Colon (tissue), 2 donors: ENCODE measurements around the gene TRABD2A.

ENCODE experiments used
- FAIRE-seq: peaks from 2 replicates; lab custom pipeline; 2012; peaks lifted over from hg19 to GRCh38; lab: Jason Lieb, UNC
- donor health status: control.
- donor health status: control.

Gene TRABD2A

DNA sequence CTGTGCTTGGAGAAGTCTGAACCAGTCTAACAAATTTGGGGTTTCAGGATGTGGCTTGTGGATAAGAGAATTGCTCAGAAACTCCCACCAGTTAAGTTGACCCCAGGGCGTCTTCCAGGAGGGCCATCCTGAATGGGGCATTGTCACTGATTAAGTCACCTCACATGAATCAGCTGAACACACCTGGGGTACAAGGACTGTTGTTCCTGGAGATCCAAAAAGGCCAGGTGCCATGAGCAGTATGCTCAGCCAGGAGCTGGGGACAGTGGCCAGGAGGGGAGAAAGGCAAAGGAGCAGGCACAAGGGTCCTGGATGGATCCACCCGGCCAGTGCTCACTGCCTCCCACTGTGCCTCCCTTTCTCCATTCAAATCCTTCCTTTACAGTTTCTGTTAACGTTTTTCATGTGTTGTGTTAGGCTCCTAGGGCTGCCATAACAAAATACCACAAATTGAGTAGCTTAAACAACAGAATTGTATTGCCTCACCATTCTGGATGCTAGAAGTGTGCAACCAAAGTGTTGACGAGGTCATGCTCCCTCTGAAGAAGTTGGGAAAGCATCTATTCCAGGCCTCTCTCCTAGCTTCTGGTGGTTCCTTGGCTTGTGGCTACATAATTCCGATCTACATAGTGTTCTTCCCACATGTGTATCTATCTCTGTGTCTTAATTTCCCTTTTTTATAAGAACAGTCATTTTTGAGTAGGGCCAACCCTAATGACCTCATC lies 33.4 kb downstream of the TRABD2A start:
- FAIRE-seq: no peak

DNA sequence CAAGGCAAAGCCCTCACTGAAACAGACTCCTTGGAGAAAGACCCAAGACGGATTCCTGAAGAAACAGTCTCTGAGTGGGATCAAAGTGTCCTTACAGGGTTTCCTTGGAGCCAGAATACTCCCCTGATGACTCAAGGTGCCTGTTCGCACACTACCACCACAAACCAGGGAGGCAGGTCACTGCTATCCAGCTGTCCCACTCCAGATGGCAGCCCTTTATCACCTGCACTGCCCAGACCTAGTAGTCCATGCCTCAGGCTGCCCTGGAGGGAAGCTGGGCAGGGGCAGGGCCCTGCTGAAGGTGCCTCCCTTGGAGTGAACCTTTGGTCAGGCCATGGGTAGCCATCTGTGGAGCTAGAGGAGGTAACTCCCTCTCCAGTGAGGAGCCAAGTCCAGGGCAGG lies 34.1 kb downstream of the TRABD2A start:
- FAIRE-seq: no peak

DNA sequence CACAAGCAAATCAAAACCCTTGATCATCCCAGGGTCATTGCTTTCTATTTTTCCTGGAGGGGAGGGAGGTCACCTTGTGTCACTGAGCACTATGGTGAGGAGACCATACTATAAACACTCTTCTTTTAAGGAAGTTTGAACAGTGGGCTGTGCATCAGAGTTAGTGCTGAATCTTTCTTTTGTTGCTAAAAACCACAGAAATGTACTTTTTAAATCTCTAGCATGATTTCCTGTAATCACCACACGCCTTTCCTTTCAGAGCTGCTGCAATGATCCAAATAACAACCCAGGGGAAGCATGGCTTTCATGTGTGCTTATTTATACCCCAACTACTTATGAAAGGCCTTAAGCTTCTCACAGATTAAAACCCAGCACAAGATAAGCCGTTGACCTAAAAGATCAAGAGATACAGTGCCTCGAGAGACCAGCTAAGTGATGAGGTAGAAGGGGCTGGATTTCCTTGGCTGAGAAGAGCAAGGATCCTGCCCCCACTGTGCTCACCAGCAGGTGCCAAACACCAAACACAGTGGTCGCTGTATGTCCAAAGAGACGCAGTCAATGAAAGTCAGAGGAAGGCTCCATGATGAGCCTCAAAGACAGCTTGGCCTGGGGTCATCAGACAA lies 34.7 kb downstream of the TRABD2A start:
- FAIRE-seq: no peak

DNA sequence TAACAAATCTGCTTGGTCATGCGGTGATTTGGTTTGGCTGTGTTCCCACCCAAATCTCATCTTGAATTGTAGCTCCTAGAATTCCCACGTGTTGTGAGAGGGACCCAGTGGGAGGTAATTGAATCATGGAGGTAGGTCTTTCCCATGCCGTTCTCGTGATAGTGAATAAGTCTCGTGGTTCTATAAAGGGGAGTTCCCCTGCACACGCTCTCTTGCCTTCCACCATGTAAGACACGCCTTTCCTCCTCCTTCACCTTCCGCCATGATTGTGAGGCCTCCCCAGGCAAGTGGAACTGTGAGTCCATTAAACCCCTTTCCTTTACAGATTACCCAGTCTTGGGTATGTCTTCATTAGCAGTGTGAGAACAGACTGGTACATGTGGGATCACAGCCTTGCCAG lies 36.7 kb downstream of the TRABD2A start:
- FAIRE-seq: no peak

DNA sequence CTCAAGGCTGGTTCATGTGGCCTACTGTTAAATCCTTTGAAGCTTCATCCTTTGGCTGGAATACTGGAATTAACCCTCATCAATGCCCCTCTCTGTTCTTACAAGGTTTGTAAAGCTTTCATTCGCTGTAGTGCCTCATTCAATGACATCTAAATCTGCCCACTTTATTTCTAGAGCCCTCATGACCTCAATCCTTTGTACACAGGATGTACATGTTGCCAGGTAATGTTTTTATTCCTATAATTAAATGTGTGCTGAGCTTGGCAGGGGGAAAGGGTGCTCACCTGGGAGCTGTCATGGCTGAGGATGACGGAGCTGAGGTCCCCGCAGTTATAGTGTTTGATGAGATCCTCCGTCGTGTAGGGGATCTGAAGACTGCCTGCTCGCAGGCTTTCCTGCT lies 39.3 kb downstream of the TRABD2A start:
- FAIRE-seq: no peak

DNA sequence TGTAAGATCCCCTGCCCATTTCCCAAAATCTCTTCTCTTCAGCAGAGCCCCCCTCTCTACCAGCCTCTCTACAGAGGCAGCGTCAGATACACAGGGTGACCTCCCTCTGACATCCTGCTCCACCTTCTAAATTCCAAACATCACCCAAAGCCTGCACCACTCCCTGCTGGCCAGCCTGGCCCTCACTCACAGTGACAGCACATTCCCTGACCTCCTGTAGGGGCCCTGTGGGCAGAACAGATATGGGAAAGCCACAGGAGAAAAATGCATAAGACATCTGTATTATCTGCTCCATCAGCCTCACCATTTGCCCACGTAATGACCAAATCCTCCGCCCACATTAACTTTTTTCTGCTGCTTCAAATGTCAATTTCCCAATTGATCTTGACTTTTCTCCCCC lies 40.6 kb downstream of the TRABD2A start:
- no peak for FAIRE-seq

DNA sequence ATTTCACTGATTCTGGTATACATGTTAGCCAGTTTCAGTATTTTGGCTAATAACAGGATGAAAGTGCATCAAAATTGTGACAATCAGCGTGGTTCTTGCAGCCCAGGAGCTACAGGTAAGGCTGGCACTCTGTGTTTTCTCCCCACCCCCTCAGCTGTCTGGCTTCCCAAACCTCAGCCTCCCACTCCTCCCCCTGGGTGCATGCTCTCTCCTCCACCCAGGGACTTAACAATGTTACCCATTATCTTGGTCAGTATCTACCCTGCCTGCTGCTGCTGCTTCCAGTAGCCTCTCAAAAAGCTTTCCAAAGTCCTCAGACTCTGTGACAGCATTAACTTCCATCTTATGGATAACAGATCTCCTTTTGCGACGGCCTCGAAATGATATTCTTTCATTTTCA lies 41.0 kb downstream of the TRABD2A start:
- FAIRE-seq: no peak

DNA sequence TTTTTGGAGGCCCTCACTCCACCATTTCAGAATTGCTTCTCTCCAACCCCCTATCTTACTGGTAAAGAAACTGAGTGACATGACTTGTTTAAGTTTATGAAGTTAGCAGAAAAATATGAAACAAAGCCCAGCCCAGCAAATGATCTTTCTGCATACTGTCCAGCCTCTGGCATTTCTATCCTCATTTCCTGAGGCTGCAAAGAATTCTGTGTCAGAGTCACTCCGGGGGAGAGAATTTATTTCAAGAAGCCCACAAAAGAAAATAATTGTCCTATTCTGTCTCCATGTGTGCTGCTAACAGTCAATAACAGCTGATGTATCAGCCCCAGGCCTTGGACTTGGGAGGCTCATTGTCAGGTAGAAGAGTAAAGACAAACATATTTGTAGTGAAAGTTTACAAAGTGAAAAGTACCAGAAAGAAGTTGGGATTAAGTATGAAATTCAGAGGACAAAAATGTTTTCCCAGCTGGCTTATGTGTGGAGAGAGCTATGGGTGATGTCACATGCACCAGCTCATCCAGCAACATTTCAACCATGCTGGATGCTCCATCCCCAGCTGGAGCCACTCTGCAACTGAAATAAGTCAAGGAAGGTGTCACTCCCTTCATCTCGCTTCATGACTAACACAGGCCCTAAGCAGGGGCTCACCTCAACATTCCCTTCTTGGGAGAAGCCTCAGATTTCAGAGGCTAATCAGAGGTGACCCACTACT lies 42.3 kb downstream of the TRABD2A start:
- FAIRE-seq: no peak

DNA sequence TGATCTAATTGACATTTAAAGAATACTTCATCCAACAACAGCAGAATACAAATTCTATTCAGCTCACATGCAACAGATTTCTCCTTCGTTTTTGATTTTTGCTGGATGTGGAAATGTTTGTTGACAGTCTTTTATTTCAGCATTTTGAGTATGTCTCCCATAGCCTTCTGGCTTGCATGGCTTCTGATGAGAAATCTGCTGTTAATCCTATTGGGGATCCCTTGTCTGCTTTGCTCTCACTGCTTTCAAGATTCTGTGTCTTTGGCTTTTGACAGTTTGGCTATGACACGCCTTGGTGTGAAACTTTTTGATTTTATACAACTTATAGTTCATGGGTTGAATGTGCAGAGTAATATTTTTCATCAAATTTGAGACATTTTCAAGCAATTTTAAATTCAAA lies 44.7 kb downstream of the TRABD2A start:
- FAIRE-seq: no peak

DNA sequence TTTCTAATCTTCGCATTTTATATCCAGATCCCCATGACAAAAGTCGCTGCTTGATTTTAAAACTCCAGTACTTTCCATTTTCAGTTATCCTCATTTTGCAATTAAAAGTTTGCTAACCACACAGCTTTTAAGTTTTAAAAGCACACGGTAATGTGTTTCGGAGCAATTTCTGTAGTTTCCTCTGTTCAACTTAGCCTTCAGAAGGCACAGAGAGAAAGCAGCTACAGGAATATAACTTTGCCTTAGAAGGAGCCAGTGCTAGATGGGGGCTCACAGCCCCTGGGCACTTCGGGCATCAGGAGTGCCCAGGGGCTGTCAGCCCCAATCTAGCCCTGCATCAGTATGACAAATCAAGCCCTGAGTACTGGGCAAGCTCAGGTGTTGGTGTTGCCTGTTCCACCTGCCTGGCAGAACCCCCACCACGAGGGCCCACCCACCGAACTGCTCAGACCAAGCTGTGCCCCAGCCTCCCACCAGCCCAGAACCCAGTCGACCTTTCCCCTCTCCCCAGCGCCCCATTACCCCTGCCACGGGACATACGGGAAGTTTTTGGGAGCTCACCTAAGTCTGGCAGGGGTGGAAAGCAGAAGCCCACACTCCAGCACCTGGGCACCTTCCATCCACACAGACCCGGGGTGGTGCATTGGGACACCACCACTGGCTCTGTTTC lies 47.3 kb downstream of the TRABD2A start:
- FAIRE-seq: no peak

DNA sequence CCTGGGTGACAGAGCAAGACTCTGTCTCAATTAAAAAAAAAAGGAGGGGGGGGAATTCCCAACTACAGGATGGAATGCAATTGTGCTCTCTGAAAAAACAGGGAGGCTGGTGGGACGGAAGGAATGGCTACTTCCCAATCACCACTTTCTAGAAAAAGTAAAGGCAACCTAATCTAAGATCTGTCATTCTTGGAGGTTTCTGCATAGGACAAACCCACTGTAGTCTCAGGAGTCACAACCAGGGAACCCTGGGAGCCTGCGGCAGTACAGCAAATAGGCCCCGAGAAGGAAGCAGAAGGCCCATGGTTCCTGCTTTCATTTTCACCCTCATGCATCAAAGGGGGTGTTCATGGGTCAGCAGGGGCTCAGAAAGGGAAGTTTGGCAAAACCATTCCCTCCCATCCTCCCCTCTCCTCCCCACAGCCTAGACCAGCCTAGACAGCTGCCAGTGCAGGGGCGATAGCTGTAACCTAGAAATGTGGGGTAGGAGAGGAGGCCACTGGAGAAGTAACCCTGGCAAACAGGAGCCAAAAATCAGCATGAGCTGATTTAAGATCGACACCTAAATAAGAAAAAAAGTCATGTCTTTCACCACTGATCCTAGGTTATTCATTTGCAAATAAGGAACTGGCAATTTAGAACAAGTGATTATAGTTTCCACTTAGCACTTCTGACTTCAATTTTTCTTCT lies 48.0 kb downstream of the TRABD2A start:
- FAIRE-seq: no peak

DNA sequence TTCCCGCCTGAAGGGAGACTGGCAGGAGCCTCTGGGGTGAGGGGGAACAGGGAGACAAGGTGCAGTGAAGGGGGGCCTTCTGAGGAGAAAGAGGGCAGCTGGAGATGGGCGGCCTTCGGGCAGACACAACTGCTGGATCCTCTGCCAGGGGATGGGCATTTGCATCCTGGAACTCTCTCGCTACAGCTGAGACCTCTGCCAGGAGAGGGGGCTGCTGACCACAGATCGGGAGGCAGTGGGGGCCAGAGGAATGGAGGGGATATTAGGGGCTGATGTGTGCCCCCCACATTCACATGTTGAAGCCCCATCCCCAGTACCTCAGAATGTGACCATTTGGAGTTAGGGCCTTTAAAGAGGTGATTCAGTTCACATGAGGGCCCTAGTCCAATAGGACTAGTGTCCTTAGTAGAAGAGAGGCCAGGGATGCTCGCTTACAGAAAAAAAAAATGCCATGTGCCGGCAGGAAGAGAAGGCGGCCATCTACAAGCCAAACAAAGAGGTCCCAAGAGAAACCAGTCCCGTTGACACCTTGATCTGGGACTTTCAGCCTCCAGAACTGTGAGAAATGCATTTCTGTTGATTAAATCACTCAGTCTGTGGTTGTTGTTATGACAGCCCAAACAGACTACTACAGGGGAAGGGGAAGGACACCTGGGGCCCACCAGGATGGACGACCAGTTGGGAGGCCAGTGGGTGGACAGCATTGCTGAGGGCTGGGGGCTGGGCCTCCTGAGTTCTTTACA lies 50.0 kb downstream of the TRABD2A start:
- FAIRE-seq: no peak

DNA sequence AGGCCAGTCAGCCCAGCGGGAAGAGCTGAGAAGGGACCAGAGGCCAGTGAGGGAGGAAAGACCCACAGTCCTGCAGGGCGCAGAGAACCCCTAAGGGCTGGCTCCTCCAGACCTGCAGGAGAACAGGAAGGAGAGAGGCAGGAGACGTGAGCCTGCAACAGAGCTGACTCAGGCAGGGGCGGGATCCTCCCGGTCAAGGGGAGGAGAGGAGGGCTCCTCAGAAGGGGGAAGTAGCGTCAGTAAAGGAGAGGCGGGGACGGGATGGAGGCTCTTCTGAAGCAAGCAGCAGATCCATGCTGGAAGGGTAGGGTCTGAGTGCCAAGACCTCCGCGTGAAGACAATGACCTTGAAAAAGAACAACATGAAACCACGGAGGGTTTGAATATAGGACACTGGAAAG lies 50.8 kb downstream of the TRABD2A start:
- FAIRE-seq: no peak

DNA sequence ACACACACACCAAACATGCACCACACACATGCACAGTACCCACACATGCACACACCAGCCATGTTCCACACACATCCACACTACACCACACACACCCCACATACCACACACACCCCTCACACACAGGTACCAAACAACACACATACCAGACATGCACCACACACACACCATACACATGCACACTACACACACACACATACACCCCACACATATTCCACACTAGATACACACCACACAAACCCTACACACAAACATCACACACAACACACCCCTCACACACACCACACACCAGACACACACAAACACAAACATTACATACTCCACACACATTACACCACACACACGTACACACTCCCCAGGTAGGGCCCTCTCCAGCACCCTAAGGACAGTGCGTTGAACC lies 51.2 kb downstream of the TRABD2A start:
- no peak for FAIRE-seq

DNA sequence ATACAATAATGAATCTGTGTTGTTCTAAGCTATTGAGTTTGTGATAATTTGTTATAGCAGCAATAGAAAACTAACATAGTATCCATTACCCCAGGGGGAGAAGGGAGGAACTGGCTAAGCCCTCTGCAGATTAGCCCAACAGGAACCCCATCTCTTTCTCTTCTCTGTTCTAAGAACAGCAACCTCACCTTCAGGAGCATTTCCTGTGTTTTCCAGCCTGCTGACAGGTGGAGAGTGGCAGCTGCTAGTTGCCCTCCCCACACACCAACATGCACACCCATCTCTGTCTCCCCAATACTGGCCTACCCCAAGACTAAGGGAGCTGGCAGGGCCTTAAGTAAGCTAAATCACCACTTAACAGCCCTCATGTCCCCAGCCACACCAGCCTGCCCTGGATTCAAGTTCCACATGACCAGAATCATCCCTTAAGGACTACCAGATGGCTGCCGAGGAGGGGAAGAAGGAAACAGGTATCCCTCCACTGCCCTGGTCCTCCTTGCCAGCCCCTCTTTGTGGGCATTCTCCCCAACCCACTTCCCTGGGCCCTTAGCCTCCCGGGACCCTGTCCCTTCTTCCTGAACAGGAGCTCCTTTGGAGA lies 52.8 kb downstream of the TRABD2A start:
- no peak for FAIRE-seq

DNA sequence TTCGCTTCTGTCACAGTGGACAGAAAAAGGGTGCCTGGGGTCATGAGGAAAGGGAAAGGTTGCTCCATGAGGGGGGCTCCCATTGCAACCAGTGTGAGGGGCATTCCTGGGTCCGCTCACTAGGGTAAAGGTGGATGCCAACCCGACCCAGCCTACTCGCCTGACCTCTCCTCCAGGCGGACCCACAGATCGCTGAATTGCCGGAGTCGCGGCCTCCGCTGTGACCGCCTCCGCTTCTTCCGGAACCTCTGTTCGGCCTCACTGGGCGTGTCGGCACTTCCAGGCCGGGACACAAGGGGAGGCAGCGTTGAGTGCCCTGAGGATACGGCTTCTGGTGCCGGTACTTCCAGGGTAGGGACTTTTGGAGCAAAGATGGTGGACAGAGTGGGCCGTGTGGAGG lies 57.1 kb downstream of the TRABD2A start:
- no peak for FAIRE-seq

DNA sequence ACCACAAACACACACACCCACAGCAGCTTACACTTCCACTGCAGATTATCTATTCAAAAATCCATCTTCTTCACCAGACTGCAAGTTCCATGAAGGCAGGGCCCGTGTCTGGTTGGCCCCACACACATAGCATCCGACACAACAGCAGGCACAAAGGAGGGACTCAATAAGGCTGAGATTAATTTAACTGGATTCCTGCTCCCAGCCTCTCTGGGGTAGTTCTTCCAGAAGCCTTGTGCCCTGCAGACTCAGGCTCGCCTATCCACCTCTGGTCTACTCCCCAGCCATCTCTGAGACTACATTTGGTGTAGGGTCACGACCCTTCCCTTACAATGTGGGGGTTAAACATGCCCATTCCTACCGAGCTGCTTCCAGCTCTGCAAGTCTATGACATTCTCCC lies 57.7 kb downstream of the TRABD2A start:
- no peak for FAIRE-seq

DNA sequence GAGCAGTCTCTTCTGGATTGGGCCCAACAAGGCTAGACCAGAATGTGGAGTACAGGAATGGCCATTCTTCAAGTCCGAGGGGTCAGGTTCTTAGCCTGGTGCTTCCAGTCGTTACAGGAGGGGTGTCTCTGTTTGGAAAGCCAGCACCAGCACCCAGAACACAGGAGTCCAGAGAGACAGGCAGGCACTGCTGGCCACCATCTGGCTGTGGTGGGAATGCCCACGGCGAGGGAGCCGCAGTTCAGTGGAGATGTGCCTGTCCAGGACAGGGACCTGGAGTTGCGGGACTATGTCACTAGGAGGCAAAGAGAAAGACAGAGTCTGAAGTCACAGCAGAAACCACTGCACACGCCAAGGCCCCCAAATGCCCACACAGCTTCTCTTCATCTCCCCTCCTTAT lies 59.1 kb downstream of the TRABD2A start:
- FAIRE-seq: no peak

DNA sequence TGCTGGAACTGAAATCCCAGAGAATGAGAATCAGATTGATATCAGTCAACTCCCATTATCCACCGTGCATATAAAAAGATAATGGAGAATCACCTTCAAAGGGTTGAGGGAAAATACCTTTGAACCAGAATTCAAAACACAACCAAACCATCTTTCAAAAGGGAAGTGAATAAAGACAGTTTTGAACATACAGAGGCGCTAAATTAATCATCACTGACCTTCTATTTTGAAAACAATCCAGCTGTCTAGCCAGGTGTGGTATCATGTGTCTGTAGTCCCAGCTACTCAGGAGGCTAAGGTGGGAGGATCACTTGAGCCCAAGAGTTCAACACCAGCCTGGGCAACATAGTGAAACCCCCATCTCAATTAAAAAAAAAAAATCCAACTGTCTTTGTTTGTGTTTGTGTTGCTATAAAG lies 63.6 kb downstream of the TRABD2A start:
- no peak for FAIRE-seq

DNA sequence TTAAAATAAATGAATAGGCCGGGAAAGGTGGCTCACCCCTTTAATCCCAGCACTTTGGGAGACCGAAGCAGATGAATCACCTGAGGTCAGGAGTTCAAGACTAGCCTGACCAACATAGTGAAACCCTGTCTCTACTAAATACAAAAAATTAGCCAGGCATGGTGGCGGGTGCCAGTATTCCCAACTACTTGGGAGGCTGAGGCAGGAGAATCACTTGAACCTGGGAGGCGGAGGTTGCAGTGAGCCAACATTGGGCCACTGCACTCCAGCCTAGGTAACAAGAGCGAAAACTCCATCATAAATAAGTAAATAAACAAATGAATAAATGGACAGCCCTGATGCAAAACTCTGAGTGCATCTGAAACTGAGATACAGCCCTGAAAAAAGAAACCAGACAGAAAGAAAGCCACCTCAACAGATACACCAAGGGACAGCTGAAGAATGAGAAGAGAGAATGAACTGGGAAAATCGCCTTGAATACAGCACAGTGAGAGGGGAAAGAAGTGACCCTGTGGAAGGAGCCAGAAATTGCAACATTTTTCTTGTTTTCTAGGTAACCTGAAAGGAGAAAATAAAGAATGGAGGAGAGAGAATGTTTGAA lies 64.4 kb downstream of the TRABD2A start:
- no peak for FAIRE-seq

DNA sequence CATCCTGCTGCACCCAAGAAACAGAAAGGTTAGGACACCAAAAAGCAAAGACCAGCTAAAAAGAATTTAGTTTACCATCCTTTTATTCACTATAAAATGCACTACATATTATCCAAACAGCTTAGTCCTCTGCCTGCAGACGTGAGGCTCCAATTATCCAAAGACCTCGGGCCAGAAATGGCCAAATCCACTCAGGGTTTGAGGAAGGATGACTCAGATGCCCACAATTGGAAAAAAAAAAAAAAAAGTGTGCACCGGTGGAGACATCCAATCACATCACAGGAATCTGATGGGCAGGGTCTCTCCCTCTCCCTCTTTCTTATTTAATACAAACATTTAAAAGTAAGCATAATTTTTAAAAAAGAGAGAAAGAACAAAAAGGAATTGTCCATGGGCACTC lies 65.7 kb downstream of the TRABD2A start:
- FAIRE-seq: no peak
